SK-N-SH treated with all-trans-retinoic acid at 6 μM for 48 hours (cell line): ENCODE measurements around the gene CTNNBL1.
A peak's percentile ranks its signal among the peaks of the same experiment; 100 is the strongest.

Experiments
- ATAC-seq: fragments of 200-7000 bp; cut with Tn5 transposase; 3 replicates; pipeline ENCODE4 v1.9.1; 2020; ENCODE audit warnings: mild to moderate bottlenecking, moderate library complexity
- ARNTL ChIP-seq: fragments of 450-650 bp; formaldehyde crosslinking; IDR thresholded peaks from 2 replicates; pipeline ENCODE4 v1.5.0; 2020; ENCODE audit warnings: low read depth, mild to moderate bottlenecking, moderate library complexity, borderline replicate concordance
- BACH2 ChIP-seq: fragments of 250-450 bp; sonication (Bioruptor Pico); IDR thresholded peaks from 2 replicates; pipeline ENCODE4 v1.9.0; 2021; ENCODE audit warnings: mild to moderate bottlenecking, borderline replicate concordance
- CSDC2 ChIP-seq: fragments of 250-450 bp; sonication (Bioruptor Pico); IDR thresholded peaks from 2 replicates; pipeline ENCODE4 v1.5.0; 2020; ENCODE audit warnings: mild to moderate bottlenecking, moderate library complexity
- CSRNP3 ChIP-seq: fragments of 250-450 bp; sonication (Bioruptor Pico); IDR thresholded peaks from 2 replicates; pipeline ENCODE4 v1.5.1; 2021; ENCODE audit warnings: mild to moderate bottlenecking, moderate library complexity
- ESRRG ChIP-seq: fragments of 250-450 bp; sonication (Bioruptor Pico); IDR thresholded peaks from 2 replicates; pipeline ENCODE4 v1.6.1; 2021; ENCODE audit warnings: mild to moderate bottlenecking
- ISL1 ChIP-seq: fragments of 250-450 bp; sonication (Bioruptor Pico); IDR thresholded peaks from 2 replicates; pipeline ENCODE4 v2.1.2; 2022; ENCODE audit warnings: mild to moderate bottlenecking, moderate library complexity
- OSR1 ChIP-seq: fragments of 250-450 bp; sonication (Bioruptor Pico); IDR thresholded peaks from 2 replicates; pipeline ENCODE4 v1.8.0; 2022; ENCODE audit warnings: moderate library complexity, mild to moderate bottlenecking, inconsistent platforms
- PPARA ChIP-seq: fragments of 250-450 bp; sonication (Bioruptor Pico); IDR thresholded peaks from 2 replicates; pipeline ENCODE4 v1.5.0; 2020; ENCODE audit warnings: mild to moderate bottlenecking, borderline replicate concordance
- RARB ChIP-seq: fragments of 250-450 bp; sonication (Bioruptor Pico); IDR thresholded peaks from 2 replicates; pipeline ENCODE4 v1.8.0; 2021; ENCODE audit warnings: mild to moderate bottlenecking, moderate library complexity
- SNAI2 ChIP-seq: fragments of 250-450 bp; sonication (Bioruptor Pico); IDR thresholded peaks from 2 replicates; pipeline ENCODE4 v1.5.0; 2020; ENCODE audit warnings: mild to moderate bottlenecking, moderate library complexity
- TOX ChIP-seq: fragments of 250-450 bp; sonication (Bioruptor Pico); IDR thresholded peaks from 2 replicates; pipeline ENCODE4 v1.8.0; 2021; ENCODE audit warnings: mild to moderate bottlenecking, moderate library complexity, borderline replicate concordance
- TSHZ2 ChIP-seq: fragments of 250-450 bp; sonication (Bioruptor Pico); IDR thresholded peaks from 2 replicates; pipeline ENCODE4 v1.5.0; 2020; ENCODE audit warnings: mild to moderate bottlenecking, moderate library complexity
- ZC3H10 ChIP-seq: fragments of 250-450 bp; sonication (Bioruptor Pico); IDR thresholded peaks from 2 replicates; pipeline ENCODE4 v1.5.1; 2021; ENCODE audit warnings: mild to moderate bottlenecking, moderate library complexity
- ZFP3 ChIP-seq: fragments of 250-450 bp; sonication (Bioruptor Pico); IDR thresholded peaks from 2 replicates; pipeline ENCODE4 v1.5.0; 2020; ENCODE audit warnings: mild to moderate bottlenecking, moderate library complexity
- ZFP30 ChIP-seq: fragments of 450-650 bp; formaldehyde crosslinking; IDR thresholded peaks from 2 replicates; pipeline ENCODE4 v1.5.0; 2022; ENCODE audit warnings: mild to moderate bottlenecking, moderate library complexity
- ZNF565 ChIP-seq: fragments of 450-650 bp; formaldehyde crosslinking; conservative IDR thresholded peaks from 2 replicates; pipeline ENCODE4 v1.5.0; 2020; ENCODE audit warnings: low read depth, mild to moderate bottlenecking, moderate library complexity
- ZNF70 ChIP-seq: fragments of 450-650 bp; formaldehyde crosslinking; IDR thresholded peaks from 2 replicates; pipeline ENCODE4 v1.5.0; 2020; ENCODE audit warnings: mild to moderate bottlenecking, moderate library complexity
- ZNF8 ChIP-seq: fragments of 450-650 bp; formaldehyde crosslinking; IDR thresholded peaks from 2 replicates; pipeline ENCODE4 v1.5.0; 2020; ENCODE audit warnings: mild to moderate bottlenecking, moderate library complexity
- TF ChIP-seq, protein P1 (sequence below): fragments of 250-450 bp; sonication (Bioruptor Pico); IDR thresholded peaks from 2 replicates; pipeline ENCODE4 v1.8.0; 2020; ENCODE audit warnings: mild to moderate bottlenecking, moderate library complexity, borderline replicate concordance
- TF ChIP-seq, protein P2 (sequence below): fragments of 250-450 bp; sonication (Bioruptor Pico); IDR thresholded peaks from 2 replicates; pipeline ENCODE4 v1.5.1; 2020; ENCODE audit warnings: low read depth, mild to moderate bottlenecking, moderate library complexity
- TF ChIP-seq, protein P3 (sequence below): fragments of 250-450 bp; sonication (Bioruptor Pico); IDR thresholded peaks from 2 replicates; pipeline ENCODE4 v1.8.0; 2021; ENCODE audit warnings: low read depth, mild to moderate bottlenecking, moderate library complexity, borderline replicate concordance

Gene CTNNBL1

DNA sequence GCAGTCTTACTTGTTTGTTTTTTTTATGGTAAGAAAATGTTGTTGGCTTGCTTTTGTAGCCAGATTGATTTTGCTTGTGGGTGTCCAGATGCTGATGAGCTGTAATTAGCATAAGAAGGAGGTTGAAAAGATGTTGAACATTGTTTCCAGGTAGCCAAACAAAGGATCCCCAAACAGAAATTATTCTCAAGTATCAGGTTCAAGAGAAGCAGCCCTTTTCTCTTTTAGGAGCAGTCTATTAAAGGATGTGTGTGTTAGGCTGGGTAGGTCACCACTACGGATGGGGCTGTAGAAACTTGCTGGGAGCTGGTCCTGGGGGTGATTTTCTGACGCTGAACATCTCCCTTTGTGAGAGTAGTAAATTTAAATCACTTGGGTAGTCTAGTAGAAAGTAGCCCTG, 122.2 kb downstream of the CTNNBL1 start:
- TF ChIP-seq TOX (CRISPR knock-in tag): no peak
- ATAC-seq: no peak

DNA sequence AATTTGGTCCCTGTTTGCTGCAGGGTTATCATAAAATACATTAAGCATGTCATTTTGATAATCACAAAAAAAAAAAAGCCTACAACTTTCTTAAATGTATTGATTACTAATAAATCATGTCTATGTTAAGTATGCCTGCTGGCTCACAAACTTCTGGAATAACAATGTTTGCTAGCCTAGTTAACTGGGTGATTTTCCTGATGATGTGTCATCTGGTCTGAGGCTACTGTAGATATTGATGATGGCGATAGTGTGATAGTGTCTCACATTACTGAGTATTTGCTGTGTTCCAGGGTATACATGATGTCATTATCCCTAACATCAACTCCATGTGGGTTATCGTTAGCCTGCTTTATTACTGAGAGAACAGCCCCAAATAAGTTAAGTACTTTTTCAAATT, 122.9 kb downstream of the CTNNBL1 start:
- TF ChIP-seq, protein P1, sequence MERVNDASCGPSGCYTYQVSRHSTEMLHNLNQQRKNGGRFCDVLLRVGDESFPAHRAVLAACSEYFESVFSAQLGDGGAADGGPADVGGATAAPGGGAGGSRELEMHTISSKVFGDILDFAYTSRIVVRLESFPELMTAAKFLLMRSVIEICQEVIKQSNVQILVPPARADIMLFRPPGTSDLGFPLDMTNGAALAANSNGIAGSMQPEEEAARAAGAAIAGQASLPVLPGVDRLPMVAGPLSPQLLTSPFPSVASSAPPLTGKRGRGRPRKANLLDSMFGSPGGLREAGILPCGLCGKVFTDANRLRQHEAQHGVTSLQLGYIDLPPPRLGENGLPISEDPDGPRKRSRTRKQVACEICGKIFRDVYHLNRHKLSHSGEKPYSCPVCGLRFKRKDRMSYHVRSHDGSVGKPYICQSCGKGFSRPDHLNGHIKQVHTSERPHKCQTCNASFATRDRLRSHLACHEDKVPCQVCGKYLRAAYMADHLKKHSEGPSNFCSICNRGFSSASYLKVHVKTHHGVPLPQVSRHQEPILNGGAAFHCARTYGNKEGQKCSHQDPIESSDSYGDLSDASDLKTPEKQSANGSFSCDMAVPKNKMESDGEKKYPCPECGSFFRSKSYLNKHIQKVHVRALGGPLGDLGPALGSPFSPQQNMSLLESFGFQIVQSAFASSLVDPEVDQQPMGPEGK (CRISPR knock-in tag): no peak
- TF ChIP-seq, protein P2, sequence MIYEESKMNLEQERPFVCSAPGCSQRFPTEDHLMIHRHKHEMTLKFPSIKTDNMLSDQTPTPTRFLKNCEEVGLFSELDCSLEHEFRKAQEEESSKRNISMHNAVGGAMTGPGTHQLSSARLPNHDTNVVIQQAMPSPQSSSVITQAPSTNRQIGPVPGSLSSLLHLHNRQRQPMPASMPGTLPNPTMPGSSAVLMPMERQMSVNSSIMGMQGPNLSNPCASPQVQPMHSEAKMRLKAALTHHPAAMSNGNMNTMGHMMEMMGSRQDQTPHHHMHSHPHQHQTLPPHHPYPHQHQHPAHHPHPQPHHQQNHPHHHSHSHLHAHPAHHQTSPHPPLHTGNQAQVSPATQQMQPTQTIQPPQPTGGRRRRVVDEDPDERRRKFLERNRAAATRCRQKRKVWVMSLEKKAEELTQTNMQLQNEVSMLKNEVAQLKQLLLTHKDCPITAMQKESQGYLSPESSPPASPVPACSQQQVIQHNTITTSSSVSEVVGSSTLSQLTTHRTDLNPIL (CRISPR knock-in tag): no peak
- TF ChIP-seq ZNF70 (CRISPR knock-in tag) (no peak), RARB (no peak), OSR1 (CRISPR knock-in tag) (no peak), BACH2 (CRISPR knock-in tag) (no peak), ZNF8 (CRISPR knock-in tag) (no peak), ZFP3 (CRISPR knock-in tag) (no peak), SNAI2 (CRISPR knock-in tag) (no peak), ESRRG (CRISPR knock-in tag) (no peak), ZNF565 (no peak)
- TF ChIP-seq, protein P3, sequence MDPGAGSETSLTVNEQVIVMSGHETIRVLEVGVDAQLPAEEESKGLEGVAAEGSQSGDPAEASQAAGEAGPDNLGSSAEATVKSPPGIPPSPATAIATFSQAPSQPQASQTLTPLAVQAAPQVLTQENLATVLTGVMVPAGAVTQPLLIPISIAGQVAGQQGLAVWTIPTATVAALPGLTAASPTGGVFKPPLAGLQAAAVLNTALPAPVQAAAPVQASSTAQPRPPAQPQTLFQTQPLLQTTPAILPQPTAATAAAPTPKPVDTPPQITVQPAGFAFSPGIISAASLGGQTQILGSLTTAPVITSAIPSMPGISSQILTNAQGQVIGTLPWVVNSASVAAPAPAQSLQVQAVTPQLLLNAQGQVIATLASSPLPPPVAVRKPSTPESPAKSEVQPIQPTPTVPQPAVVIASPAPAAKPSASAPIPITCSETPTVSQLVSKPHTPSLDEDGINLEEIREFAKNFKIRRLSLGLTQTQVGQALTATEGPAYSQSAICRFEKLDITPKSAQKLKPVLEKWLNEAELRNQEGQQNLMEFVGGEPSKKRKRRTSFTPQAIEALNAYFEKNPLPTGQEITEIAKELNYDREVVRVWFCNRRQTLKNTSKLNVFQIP (CRISPR knock-in tag): no peak
- TF ChIP-seq, all 23 proteins: peak for 0
- ATAC-seq: no peak

- no peak for TF ChIP-seq OSR1 (CRISPR knock-in tag)
- no peak for TF ChIP-seq TOX (CRISPR knock-in tag)
- TF ChIP-seq ISL1: no peak
- no peak for TF ChIP-seq RARB
- no peak for TF ChIP-seq ZNF8 (CRISPR knock-in tag)
- TF ChIP-seq CSRNP3 (CRISPR knock-in tag): no peak
- no peak for TF ChIP-seq ZFP3 (CRISPR knock-in tag)
- TF ChIP-seq ESRRG (CRISPR knock-in tag): no peak
- TF ChIP-seq ZC3H10: no peak
- no peak for TF ChIP-seq TSHZ2 (CRISPR knock-in tag)
- TF ChIP-seq SNAI2 (CRISPR knock-in tag): no peak
- no peak for TF ChIP-seq CSDC2
- no peak for TF ChIP-seq ZNF70 (CRISPR knock-in tag)
- TF ChIP-seq ZFP30: no peak
- no peak for TF ChIP-seq PPARA (CRISPR knock-in tag)
- TF ChIP-seq, protein P1 (CRISPR knock-in tag): no peak
- TF ChIP-seq ZNF565: no peak
- no peak for TF ChIP-seq ARNTL (CRISPR knock-in tag)
- no peak for TF ChIP-seq BACH2 (CRISPR knock-in tag)
- peak; percentile 31 for ATAC-seq
These were observed 127.9 kb downstream of the CTNNBL1 start for GRCh38 chr20:37821696-37822095.
